GM21526 (cell line): ENCODE results near the gene CDX4.
"Not testable (repeated sequence)": the region's sequence is repeated elsewhere in the genome, so short reads cannot be mapped to it uniquely, and the experiment has no call there.

Experiments used
- ATAC-seq: cut with Tn5 transposase; IDR thresholded peaks from one replicate; pipeline ENCODE4 v1.9.1; 2021; ENCODE audit warnings: moderate library complexity; ENCODE audit not compliant: unreplicated experiment, low FRiP score

The CDX4 gene

GRCh38 chrX:73446831-73447230 is at the start of gene CDX4:
Gene CDX4 (plus strand): TSS chrX:73447053. CDS start chrX:73447254, 201 bp downstream.
- no peak for ATAC-seq

GRCh38 chrX:73398185-73398914 is 48.5 kb upstream of the CDX4 start:
- ATAC-seq: no peak

- no peak for ATAC-seq
Observed at GRCh38 chrX:73400136-73400748, 46.6 kb upstream of the CDX4 start.

GRCh38 chrX:73401591-73402266 is 45.1 kb upstream of the CDX4 start:
- no peak for ATAC-seq

GRCh38 chrX:73412930-73413329 is 33.9 kb upstream of the CDX4 start:
- ATAC-seq: no peak

- ATAC-seq: no peak
Observed at GRCh38 chrX:73447311-73447794, 500 bp downstream of the CDX4 start.

- ATAC-seq: no peak
Observed at GRCh38 chrX:73448379-73448778, 1.5 kb downstream of the CDX4 start.

GRCh38 chrX:73455171-73455570 is 8.3 kb downstream of the CDX4 start:
- ATAC-seq: no peak

GRCh38 chrX:73457306-73457705 is 10.5 kb downstream of the CDX4 start:
- no peak for ATAC-seq

GRCh38 chrX:73468376-73468775 is 21.5 kb downstream of the CDX4 start:
- ATAC-seq: no peak

- ATAC-seq: no peak
Observed at GRCh38 chrX:73478961-73479360, 32.1 kb downstream of the CDX4 start.

- ATAC-seq: no peak
Observed at GRCh38 chrX:73481521-73481920, 34.7 kb downstream of the CDX4 start.

- ATAC-seq: no peak
Observed at GRCh38 chrX:73490661-73491060, 43.8 kb downstream of the CDX4 start.

GRCh38 chrX:73492178-73492577 is 45.3 kb downstream of the CDX4 start:
- ATAC-seq: not testable (repeated sequence)
